Measurements from ENCODE around the gene PSMA1.

- TF ChIP-seq CTCF (IDR thresholded peaks at IDR 0.05), result no peak
- no peak for TF ChIP-seq POLR2A (IDR thresholded peaks at IDR 0.05)
These were observed 45.7 kb upstream of the PSMA1 start for GRCh38 chr11:14565845-14566244.
